Hematopoietic multipotent progenitor cell treated with erythropoietin and hydrocortisone succinate and interleukin-3 and kit ligand, for 6 days (in vitro differentiated cells): ENCODE measurements around the gene TMEM131.
"Not testable (repeated sequence)": the region's sequence is repeated elsewhere in the genome, so short reads cannot be mapped to it uniquely, and the experiment has no call there.

ENCODE experiments used
- DNase-seq: peaks from one replicate; pipeline ENCODE4 v3.0.0-alpha.2; 2015

TMEM131 gene

DNA sequence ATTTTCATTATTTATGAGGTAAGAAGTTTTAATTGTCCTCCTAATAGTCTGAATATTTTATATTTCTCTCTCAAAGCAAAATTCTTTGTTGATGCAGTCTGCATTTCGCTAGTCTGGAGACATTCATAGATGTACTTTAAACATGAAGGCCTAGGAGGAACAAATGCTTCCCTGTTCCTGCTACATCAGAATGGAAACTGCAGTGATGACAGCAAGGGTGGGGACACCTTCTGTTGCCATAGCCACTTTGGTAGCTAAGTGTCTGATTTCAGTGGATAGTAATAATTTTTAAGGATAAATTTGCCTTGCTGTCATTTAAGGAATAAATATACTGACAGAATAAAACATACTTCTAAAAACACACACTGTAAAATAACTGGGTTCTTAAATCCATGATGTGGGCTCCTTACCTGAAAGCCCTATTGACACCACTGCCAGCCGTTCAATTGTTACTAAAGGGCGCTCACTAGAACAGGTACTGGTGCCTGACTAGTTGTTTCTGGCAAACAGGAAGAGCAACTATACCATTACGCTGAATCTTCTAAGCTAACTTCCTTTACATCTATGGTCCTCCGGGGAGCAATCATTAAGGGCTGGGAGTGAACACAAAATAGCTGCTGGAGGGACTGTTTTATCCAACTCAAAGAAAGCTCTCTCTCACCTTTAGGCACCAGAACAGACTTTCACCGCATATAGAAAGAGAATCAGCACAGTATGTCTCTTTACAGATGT, 88.2 kb downstream of the TMEM131 start:
- no peak for DNase-seq

- no peak for DNase-seq
Measured at GRCh38 chr2:97906307-97906706, 89.4 kb downstream of the TMEM131 start.

- no peak for DNase-seq
Measured at GRCh38 chr2:97905294-97905693, 90.5 kb downstream of the TMEM131 start.

GRCh38 chr2:97901862-97902261, 93.9 kb downstream of the TMEM131 start:
- no peak for DNase-seq

GRCh38 chr2:97900806-97901205, 94.9 kb downstream of the TMEM131 start:
- DNase-seq, result no peak

- not testable (repeated sequence) for DNase-seq
Measured at GRCh38 chr2:97893042-97893441, 102.7 kb downstream of the TMEM131 start.

GRCh38 chr2:97891611-97892010, 104.1 kb downstream of the TMEM131 start:
- no peak for DNase-seq

DNA sequence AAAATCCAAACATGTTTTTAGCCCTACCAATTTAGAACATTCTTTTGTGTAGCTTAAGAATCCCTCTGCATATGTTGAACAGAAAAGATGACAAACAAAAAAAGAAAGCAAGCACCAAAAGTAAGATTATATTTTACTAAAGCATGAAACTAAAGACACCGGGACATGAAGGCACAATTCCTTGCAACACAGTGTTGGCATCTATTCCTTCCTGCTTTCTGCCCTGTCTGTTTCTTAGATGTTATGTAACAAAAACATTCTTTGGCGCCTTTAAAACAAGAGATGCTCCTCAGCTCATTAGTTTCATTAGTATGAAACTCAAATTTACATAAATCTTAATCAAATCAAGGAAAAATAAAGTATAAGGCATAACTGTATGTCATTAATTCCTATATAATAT, 106.6 kb downstream of the TMEM131 start:
- no peak for DNase-seq

GRCh38 chr2:97885841-97886240, 109.9 kb downstream of the TMEM131 start:
- no peak for DNase-seq

GRCh38 chr2:97880334-97880733, 115.4 kb downstream of the TMEM131 start:
- no peak for DNase-seq

GRCh38 chr2:97878865-97879264, 116.9 kb downstream of the TMEM131 start:
- DNase-seq, result peak; percentile 75

DNA sequence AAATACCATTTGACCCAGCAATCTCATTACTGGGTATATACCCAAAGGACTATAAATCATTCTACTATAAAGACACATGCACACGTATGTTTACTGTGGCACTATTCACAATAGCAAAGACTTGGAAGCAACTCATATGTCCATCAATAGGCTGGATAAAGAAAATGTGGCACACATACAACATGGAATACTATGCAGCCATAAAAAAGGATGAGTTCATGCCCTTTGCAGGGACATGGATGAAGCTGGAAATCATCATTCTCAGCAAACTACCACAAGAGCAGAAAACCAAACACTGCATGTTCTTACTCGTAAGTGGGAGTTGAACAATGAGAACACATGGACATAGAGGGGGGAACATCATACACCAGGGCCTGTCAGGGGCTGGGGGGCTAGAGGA, 117.4 kb downstream of the TMEM131 start:
- not testable (repeated sequence) for DNase-seq

- DNase-seq, result no peak
Measured at GRCh38 chr2:97871096-97871780, 124.5 kb downstream of the TMEM131 start.

DNA sequence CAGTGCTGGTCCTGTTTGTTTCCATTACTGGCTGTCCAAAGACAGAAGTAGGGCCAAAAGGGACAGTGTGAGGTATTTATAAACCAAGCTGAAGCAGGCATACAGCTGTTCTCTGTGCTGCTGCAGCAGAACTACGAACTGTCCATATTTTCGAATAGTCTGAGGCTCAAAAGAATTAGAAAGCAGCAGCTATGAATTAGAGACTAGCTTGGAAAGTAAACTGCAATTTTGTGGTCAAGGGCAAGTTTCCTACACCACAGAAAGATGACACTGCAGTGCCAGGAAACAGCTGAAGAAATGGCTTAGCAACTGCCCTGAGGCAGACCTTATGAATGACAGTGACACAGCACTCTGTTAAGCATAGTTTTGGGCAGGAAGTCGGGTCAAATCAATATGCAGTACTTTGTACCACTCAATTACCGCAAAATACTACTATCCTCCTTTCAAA, 125.3 kb downstream of the TMEM131 start:
- DNase-seq, result peak; percentile 91

- peak; percentile 23 for DNase-seq
Measured at GRCh38 chr2:97869722-97870346, 125.9 kb downstream of the TMEM131 start.

DNA sequence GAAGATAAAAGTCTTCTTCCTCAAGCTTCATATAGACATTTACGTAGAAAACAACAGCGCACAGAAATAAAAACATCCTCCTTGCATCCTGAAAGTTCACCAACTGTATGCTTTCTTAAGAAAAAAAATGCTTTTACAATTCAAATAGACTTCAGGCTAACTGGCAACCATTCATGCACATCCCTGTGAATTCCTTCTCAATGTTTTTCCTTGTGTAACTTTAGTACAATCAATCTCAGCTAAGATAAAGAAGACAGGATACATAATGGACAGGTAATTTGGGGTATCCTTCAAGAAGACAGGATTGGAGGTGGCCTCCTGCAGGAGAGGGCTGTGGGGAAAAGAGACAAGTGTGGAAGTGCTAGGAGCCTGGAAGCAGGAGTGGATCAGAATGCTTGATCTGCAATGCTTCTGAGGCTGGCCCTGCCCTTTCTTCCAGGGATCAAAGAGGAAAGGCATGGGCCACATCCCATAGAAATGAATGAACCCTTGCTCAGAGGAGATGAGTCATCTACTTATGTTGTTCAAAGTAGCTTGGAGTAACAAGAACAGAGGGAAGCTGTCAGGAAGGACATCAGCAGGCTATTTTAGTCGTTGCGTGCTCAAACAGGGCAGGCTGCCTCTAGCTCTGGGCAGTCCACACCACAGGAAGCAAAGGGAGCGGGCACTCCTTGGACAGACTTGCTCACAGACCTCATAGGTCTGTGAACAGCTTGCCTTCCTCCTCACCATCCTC, 126.6 kb downstream of the TMEM131 start:
- DNase-seq, result no peak

- no peak for DNase-seq
Measured at GRCh38 chr2:97863829-97864228, 131.9 kb downstream of the TMEM131 start.

- no peak for DNase-seq
Measured at GRCh38 chr2:97861177-97861576, 134.6 kb downstream of the TMEM131 start.

DNA sequence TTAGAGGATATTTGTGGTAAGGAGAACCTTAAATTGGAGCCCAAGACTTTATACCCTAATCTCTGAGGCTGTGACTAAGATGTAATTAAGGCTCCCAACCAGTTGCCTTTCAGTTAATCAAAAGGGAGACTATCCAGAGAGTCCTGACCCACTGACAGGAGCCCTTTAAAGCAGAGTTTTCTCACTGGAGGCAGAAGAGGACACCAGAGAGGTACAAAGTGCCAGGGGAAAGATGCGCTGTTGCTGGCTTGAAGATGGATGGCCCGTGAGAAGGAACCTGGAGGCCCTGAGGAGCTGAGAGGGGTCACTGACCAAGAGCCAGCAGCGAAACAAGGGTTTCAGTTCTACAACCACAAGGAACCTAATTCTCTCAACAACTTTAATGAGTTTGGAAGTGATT, 137.3 kb downstream of the TMEM131 start:
- no peak for DNase-seq

- DNase-seq, result no peak
Measured at GRCh38 chr2:97857553-97857952, 138.2 kb downstream of the TMEM131 start.

GRCh38 chr2:97853057-97853456, 142.7 kb downstream of the TMEM131 start:
- DNase-seq, result not testable (repeated sequence)

- no peak for DNase-seq
Measured at GRCh38 chr2:97851172-97851571, 144.6 kb downstream of the TMEM131 start.

- DNase-seq, result peak; percentile 33
Measured at GRCh38 chr2:97849881-97850528, 145.7 kb downstream of the TMEM131 start.
